ENCODE measurements around the gene TSPAN5.

DNA sequence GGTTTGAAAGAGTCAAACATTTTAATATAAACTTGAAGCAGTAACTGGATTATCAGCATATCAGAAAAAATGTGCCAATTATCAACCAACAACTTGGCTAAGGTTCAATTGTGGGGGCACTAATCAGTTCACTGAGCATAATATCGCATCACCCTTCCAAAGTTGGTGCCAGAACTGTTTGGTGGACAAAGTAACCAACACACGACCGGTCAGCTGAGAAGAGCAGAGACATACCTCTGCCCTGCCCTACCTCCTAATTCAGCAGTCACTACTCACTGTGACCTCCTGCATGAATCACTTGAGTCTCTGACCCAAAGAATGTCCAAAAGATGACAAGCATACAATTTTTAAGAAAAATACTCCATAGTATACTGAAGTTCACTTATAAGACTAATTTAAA lies 53.2 kb downstream of the TSPAN5 start:
- TF ChIP-seq POLR2A (IDR thresholded peaks at IDR 0.05) (no peak), EP300 (IDR thresholded peaks at IDR 0.05) (no peak)
- TF ChIP-seq, protein P1, sequence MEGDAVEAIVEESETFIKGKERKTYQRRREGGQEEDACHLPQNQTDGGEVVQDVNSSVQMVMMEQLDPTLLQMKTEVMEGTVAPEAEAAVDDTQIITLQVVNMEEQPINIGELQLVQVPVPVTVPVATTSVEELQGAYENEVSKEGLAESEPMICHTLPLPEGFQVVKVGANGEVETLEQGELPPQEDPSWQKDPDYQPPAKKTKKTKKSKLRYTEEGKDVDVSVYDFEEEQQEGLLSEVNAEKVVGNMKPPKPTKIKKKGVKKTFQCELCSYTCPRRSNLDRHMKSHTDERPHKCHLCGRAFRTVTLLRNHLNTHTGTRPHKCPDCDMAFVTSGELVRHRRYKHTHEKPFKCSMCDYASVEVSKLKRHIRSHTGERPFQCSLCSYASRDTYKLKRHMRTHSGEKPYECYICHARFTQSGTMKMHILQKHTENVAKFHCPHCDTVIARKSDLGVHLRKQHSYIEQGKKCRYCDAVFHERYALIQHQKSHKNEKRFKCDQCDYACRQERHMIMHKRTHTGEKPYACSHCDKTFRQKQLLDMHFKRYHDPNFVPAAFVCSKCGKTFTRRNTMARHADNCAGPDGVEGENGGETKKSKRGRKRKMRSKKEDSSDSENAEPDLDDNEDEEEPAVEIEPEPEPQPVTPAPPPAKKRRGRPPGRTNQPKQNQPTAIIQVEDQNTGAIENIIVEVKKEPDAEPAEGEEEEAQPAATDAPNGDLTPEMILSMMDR (IDR thresholded peaks at IDR 0.05), result no peak

Measured in stomach (tissue), 4 donors.